OCI-LY1 (cell line): ENCODE measurements around the gene ADAM33.

Experiments
- H2AFZ ChIP-seq: fragments of 200-600 bp; sonication (generic), shearing (Covaris generic); 2 replicates; pipeline ENCODE4 v1.6.0; 2014; ENCODE audit warnings: antibody characterized with exemption, mild to moderate bottlenecking, low read length
- H3F3A ChIP-seq: fragments of 200-600 bp; sonication (generic), shearing (Covaris generic); 2 replicates; pipeline ENCODE4 v1.6.0; 2014; ENCODE audit warnings: mild to moderate bottlenecking, antibody characterized with exemption, low read length, moderate library complexity; ENCODE audit not compliant: insufficient read depth
- H3K27ac ChIP-seq: fragments of 200-600 bp; sonication (generic); 2 replicates; pipeline ENCODE4 v1.5.1; 2014; ENCODE audit warnings: low read length, mixed run types, mild to moderate bottlenecking, low read depth; ENCODE audit not compliant: poor library complexity, severe bottlenecking
- H3K27me3 ChIP-seq: fragments of 200-600 bp; sonication (generic); 2 replicates; pipeline ENCODE4 v1.6.0; 2014; ENCODE audit warnings: antibody characterized with exemption, mild to moderate bottlenecking, low read length, moderate library complexity; ENCODE audit not compliant: insufficient read depth
- H3K36me3 ChIP-seq: fragments of 200-600 bp; sonication (generic); 2 replicates; pipeline ENCODE4 v1.6.1; 2014; ENCODE audit warnings: mild to moderate bottlenecking, antibody characterized with exemption, low read length, moderate library complexity, mixed read lengths; ENCODE audit not compliant: insufficient read depth
- H3K4me1 ChIP-seq: fragments of 200-600 bp; sonication (generic); 2 replicates; pipeline ENCODE4 v1.5.1; 2014; ENCODE audit warnings: mild to moderate bottlenecking, low read length, moderate library complexity; ENCODE audit not compliant: insufficient read depth, severe bottlenecking
- H3K4me2 ChIP-seq: fragments of 200-600 bp; sonication (generic), shearing (Covaris generic); 2 replicates; pipeline ENCODE4 v1.6.1; 2014; ENCODE audit warnings: low read length
- H3K4me3 ChIP-seq: fragments of 200-600 bp; sonication (generic); 2 replicates; pipeline ENCODE4 v1.5.1; 2014; ENCODE audit warnings: low read length, low read depth, mild to moderate bottlenecking, mixed read lengths; ENCODE audit not compliant: poor library complexity, severe bottlenecking
- H3K79me2 ChIP-seq: fragments of 200-600 bp; shearing (Covaris generic); 2 replicates; pipeline ENCODE4 v1.6.1; 2016; ENCODE audit warnings: mixed run types, low read length, mixed read lengths; ENCODE audit not compliant: insufficient read depth
- H3K9ac ChIP-seq: fragments of 200-600 bp; sonication (generic), shearing (Covaris generic); 2 replicates; pipeline ENCODE4 v1.6.1; 2014; ENCODE audit warnings: mild to moderate bottlenecking, low read length, mixed read lengths
- H3K9me2 ChIP-seq: fragments of 200-600 bp; sonication (generic), shearing (Covaris generic); 2 replicates; pipeline ENCODE4 v1.6.1; 2014; ENCODE audit warnings: low read depth, mild to moderate bottlenecking, low read length, mixed read lengths
- H3K9me3 ChIP-seq: fragments of 200-600 bp; shearing (Covaris generic); 2 replicates; pipeline ENCODE4 v1.6.1; 2014; ENCODE audit warnings: low read length, mixed read lengths
- H4K20me1 ChIP-seq: fragments of 200-600 bp; sonication (generic), shearing (Covaris generic); 2 replicates; pipeline ENCODE4 v1.6.0; 2016; ENCODE audit warnings: mild to moderate bottlenecking, low read length; ENCODE audit not compliant: insufficient read depth
- CTCF ChIP-seq: fragments of 200-600 bp; sonication (generic), shearing (Covaris generic); IDR thresholded peaks from 2 replicates; pipeline ENCODE4 v1.5.1; 2017; ENCODE audit warnings: mild to moderate bottlenecking, antibody characterized with exemption, low read length, moderate library complexity, mixed read lengths
- EZH2 ChIP-seq: fragments of 200-600 bp; sonication (generic), shearing (Covaris generic); IDR thresholded peaks from 2 replicates; pipeline ENCODE4 v1.8.0; 2017; ENCODE audit warnings: borderline replicate concordance, mixed run types, mild to moderate bottlenecking, antibody characterized with exemption, low read length, moderate library complexity, mixed read lengths

The ADAM33 gene

GRCh38 chr20:3652676-3653596, 28.9 kb downstream of the ADAM33 start:
- Histone ChIP-seq H3K4me1 (peaks cover 29% of the 10 kb centered on the region), H3K9me2 (no peaks in the 10 kb centered on the region), H3K9ac (no peak overlapping the region), H3K36me3 (no peaks in the 10 kb centered on the region), H3K4me3 (no peak overlapping the region), H3F3A (no peaks in the 10 kb centered on the region), H3K79me2 (no peaks in the 10 kb centered on the region), H2AFZ (no peak overlapping the region), H3K4me2 (no peak overlapping the region), H3K27me3 (no peaks in the 10 kb centered on the region; the same call in 1 of the 2 replicates), H3K9me3 (no peaks in the 10 kb centered on the region), H3K27ac (peak overlapping the region; percentile 67), H4K20me1 (no peaks in the 10 kb centered on the region)
- TF ChIP-seq EZH2: no peak

- Histone ChIP-seq H3K4me2 (no peak overlapping the region), H4K20me1 (no peaks in the 10 kb centered on the region), H3K79me2 (no peaks in the 10 kb centered on the region), H3K27me3 (no peaks in the 10 kb centered on the region; the same call in 1 of the 2 replicates), H2AFZ (no peak overlapping the region), H3K9me2 (no peaks in the 10 kb centered on the region), H3K4me3 (no peak overlapping the region), H3K9me3 (no peaks in the 10 kb centered on the region), H3K36me3 (no peaks in the 10 kb centered on the region), H3K4me1 (peaks cover 29% of the 10 kb centered on the region), H3F3A (no peaks in the 10 kb centered on the region), H3K27ac (peak overlapping the region; percentile 67), H3K9ac (no peak overlapping the region)
- TF ChIP-seq CTCF (no peak), EZH2 (no peak)
Observed at GRCh38 chr20:3652221-3652620, 29.6 kb downstream of the ADAM33 start.

- TF ChIP-seq CTCF (no peak), EZH2 (no peak)
- Histone ChIP-seq H3F3A (no peaks in the 10 kb centered on the region), H3K27me3 (no peaks in the 10 kb centered on the region; the same call in 1 of the 2 replicates), H4K20me1 (no peaks in the 10 kb centered on the region), H3K9me3 (no peaks in the 10 kb centered on the region), H3K4me3 (no peak overlapping the region), H3K9me2 (no peaks in the 10 kb centered on the region), H3K36me3 (no peaks in the 10 kb centered on the region), H3K4me2 (no peak overlapping the region), H3K27ac (peak overlapping the region; percentile 67), H3K9ac (no peak overlapping the region), H3K79me2 (no peaks in the 10 kb centered on the region), H3K4me1 (peaks cover 29% of the 10 kb centered on the region), H2AFZ (no peak overlapping the region)
Observed at GRCh38 chr20:3651204-3651962, 30.4 kb downstream of the ADAM33 start.
